ENCODE measurements around the gene AHR.
"Not testable (repeated sequence)": the region's sequence is repeated elsewhere in the genome, so short reads cannot be mapped to it uniquely, and the experiment has no call there.

The AHR gene

DNA sequence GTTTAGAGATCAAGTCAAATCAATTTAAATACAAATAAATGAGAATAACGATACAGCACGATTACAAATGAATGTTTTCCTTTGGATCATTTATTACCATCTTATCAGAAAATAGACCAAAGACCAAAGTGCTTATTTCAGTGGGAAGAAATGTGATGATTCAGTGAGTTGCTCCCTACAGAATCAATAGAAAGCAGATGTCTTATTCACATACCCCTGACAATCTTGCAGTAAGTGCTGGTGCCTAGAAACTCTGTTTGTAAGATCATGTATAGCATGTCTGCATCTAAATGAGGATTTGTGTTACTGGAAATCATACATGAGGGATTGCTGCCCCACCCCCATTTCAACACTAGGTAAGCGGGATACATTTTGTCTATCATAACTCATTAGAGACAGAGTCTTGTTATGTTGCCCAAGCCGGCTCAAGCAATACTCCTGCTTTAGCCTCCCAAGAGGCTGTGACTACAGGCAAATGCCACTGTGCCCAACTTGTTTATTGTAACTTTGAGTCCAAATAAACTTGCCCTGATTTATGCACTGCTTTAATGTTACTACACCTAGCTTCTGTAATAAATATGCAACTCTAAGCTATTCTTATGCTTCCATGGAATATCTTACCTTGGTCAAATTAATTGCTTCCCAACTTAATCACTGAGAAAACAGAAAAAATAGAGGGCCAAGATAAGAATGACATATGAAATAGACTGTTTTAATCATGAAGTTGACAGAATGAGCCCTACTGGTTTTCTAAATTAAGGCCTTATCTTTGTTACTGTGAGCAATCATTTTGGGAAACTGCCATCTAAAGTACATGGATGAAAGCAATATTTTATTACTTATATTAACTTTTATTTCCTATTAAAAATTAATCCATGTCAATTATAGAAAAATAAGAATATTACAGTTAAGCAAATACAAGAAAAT, 82.5 kb downstream of the AHR start:
- no peak for DNase-seq

DNA sequence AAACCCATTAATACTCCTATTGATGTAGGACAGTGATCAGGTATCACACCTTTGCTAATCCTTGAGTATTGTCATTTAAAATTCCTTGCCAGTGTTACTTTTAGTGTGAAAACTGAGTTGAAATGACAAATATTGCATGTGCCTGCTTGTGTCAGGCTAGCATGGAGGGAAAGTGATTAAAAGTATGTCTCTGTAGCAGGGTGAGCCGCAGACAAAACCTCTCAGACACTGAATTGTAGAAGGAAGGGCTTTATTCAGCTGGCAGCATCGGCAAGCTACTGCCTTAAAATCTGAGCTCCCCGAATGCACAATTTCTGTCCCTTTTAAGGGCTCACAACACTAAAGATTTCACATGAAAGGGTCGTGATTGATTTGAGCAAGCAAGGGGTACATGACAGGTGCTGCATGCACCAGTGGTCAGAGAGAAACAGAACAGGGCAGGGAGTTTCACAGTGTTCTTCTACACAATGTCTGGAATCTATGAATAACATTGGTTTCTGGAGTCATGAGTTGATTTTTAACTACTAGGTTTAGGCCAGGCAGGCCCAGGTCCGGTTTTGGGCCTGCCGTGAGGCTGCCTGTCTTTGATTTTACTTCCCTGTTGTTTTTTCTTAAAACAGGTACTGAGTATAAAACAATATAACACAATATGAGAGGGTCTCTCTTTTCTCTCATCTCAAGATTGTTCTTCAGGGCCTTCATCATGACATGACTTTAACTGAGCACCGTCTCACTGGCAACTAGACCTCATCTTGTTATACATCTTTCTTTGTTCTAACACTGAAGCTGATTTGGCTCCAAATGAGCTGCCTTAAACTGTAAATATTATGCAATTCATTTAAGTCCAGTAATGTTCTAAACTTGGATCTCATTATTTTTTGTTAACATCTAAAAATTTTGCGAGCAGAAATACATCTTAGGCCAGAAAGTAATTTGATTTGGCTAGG, 84.2 kb downstream of the AHR start:
- DNase-seq, result not testable (repeated sequence)

DNA sequence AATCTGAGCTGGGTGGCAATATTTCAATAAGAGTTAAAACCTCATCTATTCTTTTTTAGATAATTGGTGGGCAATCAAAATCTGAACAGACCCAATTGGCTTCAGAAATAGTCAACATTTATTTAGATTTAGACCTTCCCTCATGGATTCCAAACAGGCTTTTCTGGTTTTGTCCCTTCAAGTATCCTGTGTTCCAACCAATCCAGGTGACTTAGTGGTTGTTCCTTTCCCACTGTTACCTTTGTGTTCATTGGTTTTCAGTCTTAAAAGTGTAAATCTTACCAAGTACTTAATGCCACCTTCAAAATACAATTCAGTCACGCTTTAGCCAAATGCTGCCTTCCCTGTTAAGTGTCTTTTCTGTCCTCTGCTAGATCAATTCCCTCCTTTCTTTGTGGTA, 85.9 kb downstream of the AHR start:
- no peak for DNase-seq

DNA sequence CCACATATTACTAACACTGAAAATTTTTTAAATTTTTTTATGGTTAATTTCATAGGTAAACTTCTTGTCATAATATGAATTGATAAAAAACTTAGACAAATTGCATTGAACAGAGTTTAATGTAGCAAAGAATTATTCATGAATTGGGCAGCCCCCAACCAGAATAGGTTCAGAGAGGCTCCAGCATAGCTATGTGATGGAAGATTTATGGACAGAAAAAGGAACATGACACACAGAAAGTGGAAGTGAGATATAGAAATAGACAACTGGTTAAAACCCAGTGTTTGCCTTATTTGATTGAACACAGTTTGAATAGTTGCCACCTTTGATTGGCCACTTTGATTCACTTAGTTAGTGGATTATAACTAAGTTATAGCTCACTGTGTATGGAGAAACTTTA, 87.2 kb downstream of the AHR start:
- no peak for DNase-seq

DNA sequence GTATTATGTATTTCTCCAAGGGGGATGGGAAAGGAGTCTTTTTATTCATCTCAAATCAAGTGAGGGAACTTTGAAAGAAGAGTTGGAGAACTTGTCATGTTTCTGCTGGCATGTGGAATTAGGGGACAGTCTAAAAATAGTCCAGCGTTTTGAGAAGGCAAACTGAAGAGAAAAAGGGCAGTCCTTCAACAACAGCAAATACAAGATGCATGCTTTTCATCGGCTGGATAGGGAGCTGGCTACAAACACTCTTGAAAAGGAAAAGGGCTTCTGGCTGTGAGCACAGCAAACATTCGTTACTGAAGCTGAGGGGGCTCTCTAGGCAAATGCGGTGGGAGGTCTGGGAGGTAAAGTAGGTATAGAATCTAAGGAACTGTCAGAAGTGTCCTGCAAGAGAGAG, 91.9 kb downstream of the AHR start:
- DNase-seq, result no peak

DNA sequence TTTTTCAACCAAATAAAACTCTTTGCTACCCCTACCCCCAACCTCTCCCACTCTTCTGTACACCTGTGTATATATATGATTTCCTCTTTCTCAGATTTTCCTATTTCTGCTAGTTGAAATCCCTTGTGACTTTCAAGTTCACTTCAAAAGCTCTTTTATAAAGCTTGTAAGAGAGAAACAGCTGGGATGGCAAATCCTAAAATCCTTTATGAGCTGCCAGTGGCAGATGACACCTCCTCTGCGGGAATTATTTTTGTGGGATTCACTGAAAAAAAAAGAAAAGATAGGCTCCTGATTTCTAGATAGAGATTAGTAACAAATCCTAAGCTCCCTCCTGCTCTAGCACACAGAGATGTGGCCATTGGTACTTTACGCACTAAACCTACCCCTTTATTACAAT, 92.9 kb downstream of the AHR start:
- DNase-seq, result no peak

DNA sequence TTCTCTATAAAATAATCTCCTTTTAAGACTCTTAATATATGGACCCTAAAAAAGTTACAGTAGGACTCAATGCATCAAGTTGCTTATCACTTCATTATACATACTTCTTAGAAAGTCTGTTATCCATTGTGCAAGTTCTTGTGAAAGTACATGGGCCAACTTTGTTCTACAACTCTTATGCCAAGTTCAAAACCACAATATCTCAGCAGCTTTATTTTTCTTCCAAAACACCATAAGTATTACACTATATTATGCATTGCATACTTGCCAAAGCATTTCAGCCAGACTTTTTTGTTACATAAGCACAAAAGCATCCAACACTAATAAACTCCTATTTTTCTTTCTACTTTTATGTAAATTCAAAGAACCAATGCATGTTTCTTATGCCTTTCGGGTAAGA, 94.4 kb downstream of the AHR start:
- DNase-seq, result no peak

DNA sequence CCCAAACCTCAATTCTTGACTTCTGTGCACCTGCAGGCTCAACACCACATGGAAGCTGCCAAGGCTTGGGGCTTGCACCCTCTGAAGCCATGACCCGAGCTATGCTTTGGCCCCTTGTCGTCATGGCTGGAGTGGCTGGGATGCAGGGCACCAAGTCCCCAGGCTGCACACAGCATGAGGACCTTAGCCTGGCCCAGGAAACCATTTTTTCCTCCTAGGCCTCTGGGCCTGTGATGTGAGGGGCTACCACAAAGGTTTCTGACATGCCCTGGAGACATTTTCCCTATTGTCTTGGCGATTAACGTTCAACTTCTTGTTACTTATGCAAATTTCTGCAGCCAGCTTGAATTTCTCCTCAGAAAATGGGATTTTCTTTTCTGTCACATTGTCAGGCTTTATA, 96.1 kb downstream of the AHR start:
- DNase-seq, result not testable (repeated sequence)
